IPS-20b (cell line): ENCODE measurements around the gene SLC39A3.

Experiments used
- H3K27ac ChIP-seq: one replicate; pipeline ENCODE4 v1.5.1; 2013; ENCODE audit warnings: low read length
- H3K27me3 ChIP-seq: 2 replicates; pipeline ENCODE4 v1.6.1; 2013; ENCODE audit warnings: mild to moderate bottlenecking, low read length, inconsistent platforms; ENCODE audit not compliant: insufficient read depth
- H3K36me3 ChIP-seq: 2 replicates; pipeline ENCODE4 v1.6.1; 2013; ENCODE audit warnings: low read depth, mild to moderate bottlenecking, inconsistent platforms, low read length, moderate library complexity; ENCODE audit not compliant: insufficient read depth
- H3K4me1 ChIP-seq: 2 replicates; pipeline ENCODE4 v1.6.1; 2013; ENCODE audit warnings: mild to moderate bottlenecking, control low read depth, inconsistent platforms, low read length, moderate library complexity; ENCODE audit not compliant: insufficient read depth
- H3K4me3 ChIP-seq: 2 replicates; pipeline ENCODE4 v1.5.1; 2013; ENCODE audit warnings: mild to moderate bottlenecking, low read length, inconsistent platforms
- H3K9ac ChIP-seq: 2 replicates; pipeline ENCODE4 v1.6.1; 2013; ENCODE audit warnings: low read depth, mild to moderate bottlenecking, inconsistent platforms, low read length, moderate library complexity
- H3K9me3 ChIP-seq: 2 replicates; pipeline ENCODE4 v1.6.1; 2013; ENCODE audit warnings: mild to moderate bottlenecking, low read depth, low read length, inconsistent platforms; ENCODE audit not compliant: insufficient read depth

Gene SLC39A3

GRCh38 chr19:2766594-2767372 is 27.0 kb upstream of the SLC39A3 start:
- Histone ChIP-seq H3K36me3 (peaks cover 72% of the 10 kb centered on the region), H3K27ac (no peak overlapping the region), H3K4me3 (no peak overlapping the region)

DNA sequence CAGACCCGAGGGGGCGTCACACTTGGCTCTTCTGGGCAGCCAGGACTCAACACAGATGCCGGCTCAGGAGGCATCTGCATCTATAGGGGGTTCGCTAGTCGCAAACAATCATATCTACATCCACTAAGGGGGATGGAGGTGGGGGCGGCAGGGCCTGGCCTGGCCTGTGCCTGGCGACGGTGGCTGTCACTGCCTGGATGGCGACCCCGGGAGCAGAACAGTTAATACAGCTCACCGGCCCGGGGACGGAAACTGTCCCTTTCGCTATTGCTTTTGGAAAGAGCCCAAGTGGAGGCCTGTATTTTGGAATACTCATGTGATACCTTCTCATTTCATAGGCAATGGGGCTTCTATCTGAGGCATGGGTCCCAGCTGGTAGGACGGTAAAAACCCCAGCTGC is 25.6 kb upstream of the SLC39A3 start:
- Histone ChIP-seq H3K9ac (no peak overlapping the region), H3K4me1 (no peaks in the 10 kb centered on the region), H3K27ac (no peak overlapping the region), H3K36me3 (peaks cover 80% of the 10 kb centered on the region), H3K4me3 (no peak overlapping the region), H3K27me3 (no peaks in the 10 kb centered on the region), H3K9me3 (no peaks in the 10 kb centered on the region)

More at GRCh38 chr19:2766594-2767372, 27.0 kb upstream of the SLC39A3 start:
- Histone ChIP-seq H3K9me3 (no peaks in the 10 kb centered on the region), H3K9ac (no peak overlapping the region), H3K27me3 (no peaks in the 10 kb centered on the region), H3K4me1 (no peaks in the 10 kb centered on the region)

DNA sequence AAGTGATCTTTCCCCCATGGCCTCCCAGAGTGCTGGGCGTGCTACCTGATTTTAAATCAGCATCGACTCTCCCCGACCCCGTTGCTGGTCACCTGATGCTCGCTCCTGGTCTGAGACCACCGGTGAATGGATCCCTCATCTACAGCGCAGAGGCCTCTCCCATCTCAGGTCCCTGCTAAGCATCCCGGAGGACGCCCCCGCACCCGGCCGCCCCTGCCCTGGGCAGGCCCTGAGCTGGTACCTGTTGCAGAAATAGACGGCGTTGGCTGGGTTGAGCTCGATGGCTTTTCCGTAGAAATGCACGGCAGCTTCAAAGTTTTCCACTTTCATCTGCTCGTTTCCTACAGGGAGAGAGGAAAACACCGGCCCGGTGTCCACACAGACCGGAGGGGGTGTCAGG is 25.1 kb upstream of the SLC39A3 start:
- H3K36me3 ChIP-seq: peaks cover 76% of the 10 kb centered on the region
- no peaks in the 10 kb centered on the region for H3K4me1 ChIP-seq
- H3K9ac ChIP-seq: no peak overlapping the region

GRCh38 chr19:2763687-2764086 is 23.9 kb upstream of the SLC39A3 start:
- Histone ChIP-seq H3K4me3 (no peak overlapping the region), H3K9me3 (no peaks in the 10 kb centered on the region), H3K27me3 (no peaks in the 10 kb centered on the region), H3K4me1 (no peaks in the 10 kb centered on the region), H3K9ac (no peak overlapping the region), H3K27ac (no peak overlapping the region), H3K36me3 (peaks cover 85% of the 10 kb centered on the region)

More for the DNA sequence above, 25.1 kb upstream of the SLC39A3 start:
- Histone ChIP-seq H3K27ac (no peak overlapping the region), H3K9me3 (no peaks in the 10 kb centered on the region), H3K27me3 (no peaks in the 10 kb centered on the region), H3K4me3 (no peak overlapping the region)

DNA sequence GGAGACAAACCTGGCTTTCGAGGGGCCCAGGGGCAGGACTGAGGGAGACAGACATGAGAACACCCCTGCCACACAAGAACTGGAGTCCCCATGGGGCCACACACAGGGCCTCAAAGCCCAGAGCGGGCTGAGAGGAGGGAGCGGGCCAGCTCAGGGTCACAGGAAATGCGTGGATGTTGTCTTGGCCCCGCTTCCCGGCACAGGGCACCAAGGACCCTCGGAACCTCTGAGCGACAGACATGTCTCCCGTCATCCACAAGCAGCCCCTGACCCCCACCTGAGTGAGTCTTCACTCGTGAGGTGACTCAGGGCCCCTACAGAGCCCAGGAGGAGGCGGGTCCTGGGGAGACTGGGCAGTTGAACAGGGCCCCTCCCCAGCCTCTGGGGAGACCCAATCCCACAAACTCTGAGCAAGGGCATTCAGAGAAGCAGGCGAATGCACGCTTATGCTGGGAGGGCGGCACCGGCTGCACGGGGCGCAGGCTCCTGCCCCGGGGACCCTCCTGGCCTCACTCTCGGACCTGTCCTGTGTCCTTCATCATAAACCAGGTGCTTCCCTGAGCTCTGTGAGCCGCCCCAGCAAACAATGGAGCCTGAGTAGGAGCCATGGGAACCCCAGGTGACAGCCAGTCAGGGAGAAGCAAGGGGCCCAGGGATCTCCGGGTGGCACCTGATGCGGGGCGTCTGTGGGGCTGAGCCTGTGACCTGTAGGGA is 23.1 kb upstream of the SLC39A3 start:
- Histone ChIP-seq H3K27ac (no peak overlapping the region), H3K36me3 (peaks cover 84% of the 10 kb centered on the region), H3K9ac (no peak overlapping the region), H3K4me3 (no peak overlapping the region), H3K4me1 (no peaks in the 10 kb centered on the region), H3K9me3 (no peaks in the 10 kb centered on the region), H3K27me3 (no peaks in the 10 kb centered on the region)

GRCh38 chr19:2761876-2762782 is 22.3 kb upstream of the SLC39A3 start:
- Histone ChIP-seq H3K36me3 (peaks cover 83% of the 10 kb centered on the region), H3K27ac (no peak overlapping the region), H3K27me3 (no peaks in the 10 kb centered on the region), H3K9me3 (no peaks in the 10 kb centered on the region), H3K9ac (no peak overlapping the region), H3K4me3 (no peak overlapping the region), H3K4me1 (no peaks in the 10 kb centered on the region)

DNA sequence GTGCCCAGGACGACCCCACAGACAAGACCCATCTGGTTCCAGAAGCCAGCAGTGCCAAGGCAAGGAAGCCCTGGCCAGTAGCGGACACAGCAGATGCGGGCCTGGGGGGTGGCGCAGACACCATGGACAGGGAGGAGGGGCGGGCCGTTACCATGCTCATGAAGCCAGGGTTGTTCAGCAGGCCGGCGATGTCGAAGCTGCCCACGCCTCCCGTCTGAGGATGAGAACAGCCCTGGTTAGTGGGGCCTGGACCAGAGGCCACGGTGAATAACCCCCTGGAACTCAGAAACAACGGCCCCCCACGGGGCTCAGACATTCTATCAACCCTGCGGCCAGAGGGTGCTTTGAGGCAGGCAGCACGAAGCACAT is 21.5 kb upstream of the SLC39A3 start:
- Histone ChIP-seq H3K4me3 (no peak overlapping the region), H3K4me1 (no peaks in the 10 kb centered on the region), H3K27ac (no peak overlapping the region), H3K36me3 (peaks cover 76% of the 10 kb centered on the region), H3K27me3 (no peaks in the 10 kb centered on the region), H3K9me3 (no peaks in the 10 kb centered on the region), H3K9ac (no peak overlapping the region)

DNA sequence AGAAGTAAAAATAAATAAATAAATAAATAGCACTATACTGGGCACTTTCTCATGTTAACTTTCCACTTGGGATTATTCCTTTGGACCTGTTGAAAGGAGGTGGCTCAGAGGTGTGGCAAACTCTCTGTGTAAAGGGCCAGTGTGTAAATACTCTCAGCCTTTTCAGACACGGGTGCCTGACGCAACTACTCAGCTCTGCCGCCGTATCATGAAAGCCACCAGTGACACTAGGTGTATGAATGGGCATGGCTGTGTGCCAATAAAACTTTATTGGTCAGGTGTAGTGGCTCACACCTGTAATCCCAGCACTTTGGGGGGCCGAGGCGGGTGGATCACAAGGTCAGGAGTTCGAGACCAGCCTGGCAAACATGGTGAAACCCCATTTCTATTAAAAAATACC is 20.1 kb upstream of the SLC39A3 start:
- Histone ChIP-seq H3K9me3 (no peaks in the 10 kb centered on the region), H3K36me3 (peaks cover 75% of the 10 kb centered on the region), H3K4me1 (no peaks in the 10 kb centered on the region), H3K4me3 (no peak overlapping the region), H3K9ac (no peak overlapping the region), H3K27me3 (no peaks in the 10 kb centered on the region), H3K27ac (no peak overlapping the region)

DNA sequence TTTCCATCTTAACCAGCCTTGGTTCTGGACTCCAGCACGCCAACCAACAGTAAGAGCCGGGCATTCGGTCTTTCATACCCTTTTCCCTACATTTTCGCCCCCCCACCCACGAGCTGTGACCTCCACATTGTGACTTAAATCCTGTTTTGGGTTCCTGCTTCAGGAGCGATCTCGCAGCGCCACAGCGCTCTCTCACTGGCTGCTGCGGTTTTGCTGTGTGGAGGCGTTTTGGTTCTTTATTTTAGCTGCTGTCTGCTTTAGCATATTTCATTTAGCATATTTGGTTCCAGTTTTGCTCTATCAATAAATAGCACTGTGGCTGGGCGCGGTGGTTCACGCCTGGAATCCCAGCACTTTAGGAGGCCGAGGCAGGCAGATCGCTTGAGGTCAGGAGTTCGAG is 19.5 kb upstream of the SLC39A3 start:
- peaks cover 74% of the 10 kb centered on the region for H3K36me3 ChIP-seq

DNA sequence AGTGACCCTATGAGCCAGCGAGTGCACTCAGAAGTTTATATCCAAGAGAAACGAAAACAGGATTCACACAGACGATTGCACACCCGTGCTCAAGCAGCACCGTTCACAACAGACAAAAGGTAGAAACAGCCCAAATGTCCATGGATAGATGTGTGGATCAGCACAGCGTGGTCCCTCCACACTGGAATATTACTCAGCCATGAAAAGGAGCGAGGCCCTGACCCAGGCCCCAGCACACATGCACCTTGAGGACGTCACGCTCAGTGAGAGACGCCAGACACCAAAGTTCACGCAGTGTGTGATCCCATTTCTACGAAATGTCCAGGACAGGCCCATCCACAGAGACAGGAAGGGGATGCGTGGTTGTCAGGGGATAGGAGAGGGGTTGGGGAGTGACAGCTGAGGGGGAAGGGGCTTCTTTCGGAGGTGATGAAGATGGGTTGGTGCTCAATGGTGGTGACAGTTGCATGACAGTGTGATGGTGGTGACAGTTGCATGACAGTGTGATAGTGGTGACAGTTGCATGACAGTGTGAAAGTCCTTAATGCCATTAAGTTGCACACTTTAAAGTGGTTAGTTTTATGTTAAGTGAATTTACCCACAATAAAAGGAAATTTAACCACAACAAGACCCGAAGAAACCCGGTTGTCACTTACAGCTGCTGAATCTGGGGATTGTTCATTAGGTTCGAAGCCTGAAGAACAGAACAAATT is 18.9 kb upstream of the SLC39A3 start:
- no peaks in the 10 kb centered on the region for H3K4me1 ChIP-seq
- no peak overlapping the region for H3K9ac ChIP-seq
- H3K36me3 ChIP-seq: peaks cover 74% of the 10 kb centered on the region

More for the DNA sequence above, 19.5 kb upstream of the SLC39A3 start:
- no peaks in the 10 kb centered on the region for H3K27me3 ChIP-seq
- no peak overlapping the region for H3K4me3 ChIP-seq
- no peaks in the 10 kb centered on the region for H3K9me3 ChIP-seq
- H3K9ac ChIP-seq: no peak overlapping the region
- no peak overlapping the region for H3K27ac ChIP-seq
- H3K4me1 ChIP-seq: no peaks in the 10 kb centered on the region

More for the DNA sequence above, 18.9 kb upstream of the SLC39A3 start:
- Histone ChIP-seq H3K27me3 (no peaks in the 10 kb centered on the region), H3K27ac (no peak overlapping the region), H3K4me3 (no peak overlapping the region), H3K9me3 (no peaks in the 10 kb centered on the region)
